H1 (cell line): ENCODE measurements around the gene ZNF562. TPM values are rescaled to one million over a fixed set of nuclear protein-coding genes. Genes with fewer than 3 reads are reported as not detected.

Source experiments
- CHD2 ChIP-seq: IDR thresholded peaks from 2 replicates; pipeline ENCODE4 v1.6.1; 2012; ENCODE audit warnings: low read length, improper control_type of control experiment
- CHD7 ChIP-seq: fragments of 300-600 bp; sonication (generic); IDR thresholded peaks from 2 replicates; pipeline ENCODE4 v1.7.1; 2012; ENCODE audit warnings: low read length, moderate library complexity, mild to moderate bottlenecking, inconsistent platforms; ENCODE audit not compliant: insufficient replicate concordance
- polyA plus RNA-seq, 7 experiments: library from polyadenylated mRNA; depleted of rRNA in 3 of 7; stranded (reverse) in 5 of 7; unstranded in 2 of 7; fragments of >200 nt in 5 of 7; fragments of 200-250 nt in 2 of 7; gene quantifications; 1 replicate in 5 of 7; 2 replicates in 1 of 7; 4 replicates in 1 of 7; pipeline versions ENCODE4 v1.2.1 to v1.2.3, GENCODE V29; 2011 to 2013; ENCODE audit warnings: missing spikeins in 2 of 7, mixed read lengths in 2 of 7
- total RNA-seq: library from RNA; stranded (reverse); fragmentation: NEBNext Ultra II Directional; extraction: Animal tissue kit (Norgen Biotek cat#: 25700); gene quantifications from 2 replicates; pipeline ENCODE4 v1.2.1, GENCODE V29; 2021

ZNF562 gene
- total and polyA plus RNA-seq, 2 of the 8 experiments (the other 6 are each of a cell fraction or from before 2014, with no cell fraction given), result 0.12 to 2.5 TPM

- TF ChIP-seq CHD7, result no peak
- TF ChIP-seq CHD2, result no peak
- TF ChIP-seq, all 59 proteins: peak for 0
Measured at GRCh38 chr19:9721861-9722260, 47.0 kb upstream of the ZNF562 start (continued).
